Measurements from ENCODE around the gene SDHA.
"Not testable (repeated sequence)": the region's sequence is repeated elsewhere in the genome, so short reads cannot be mapped to it uniquely, and the experiment has no call there.

Gene SDHA

DNA sequence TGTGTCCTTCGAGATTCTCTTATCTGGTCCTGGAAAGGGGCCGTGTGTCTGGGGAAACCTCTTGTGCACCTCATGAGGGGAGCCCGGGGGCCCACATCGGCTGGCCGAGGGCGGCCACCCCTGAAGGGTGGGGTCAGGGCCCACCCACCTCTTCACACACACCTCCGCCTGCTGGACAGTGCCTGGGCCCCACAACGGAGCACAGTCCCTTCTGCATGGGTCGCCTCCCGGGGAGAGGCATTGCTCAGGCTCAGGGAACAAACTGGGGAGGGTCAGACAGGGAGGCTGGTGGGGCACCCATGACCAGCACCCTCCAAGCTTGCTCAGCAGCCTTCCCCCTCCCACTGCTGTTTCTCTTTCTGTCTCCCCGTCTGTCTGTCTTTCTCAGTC lies 28.1 kb upstream of the SDHA start:
- no peak for TF ChIP-seq GATA1 (IDR thresholded peaks at IDR 0.05; ENCODE audit: low read depth, low read length)
- no peak for TF ChIP-seq POLR2A (IDR thresholded peaks at IDR 0.05; ENCODE audit: low read length)
- no peak for DNase-seq

DNA sequence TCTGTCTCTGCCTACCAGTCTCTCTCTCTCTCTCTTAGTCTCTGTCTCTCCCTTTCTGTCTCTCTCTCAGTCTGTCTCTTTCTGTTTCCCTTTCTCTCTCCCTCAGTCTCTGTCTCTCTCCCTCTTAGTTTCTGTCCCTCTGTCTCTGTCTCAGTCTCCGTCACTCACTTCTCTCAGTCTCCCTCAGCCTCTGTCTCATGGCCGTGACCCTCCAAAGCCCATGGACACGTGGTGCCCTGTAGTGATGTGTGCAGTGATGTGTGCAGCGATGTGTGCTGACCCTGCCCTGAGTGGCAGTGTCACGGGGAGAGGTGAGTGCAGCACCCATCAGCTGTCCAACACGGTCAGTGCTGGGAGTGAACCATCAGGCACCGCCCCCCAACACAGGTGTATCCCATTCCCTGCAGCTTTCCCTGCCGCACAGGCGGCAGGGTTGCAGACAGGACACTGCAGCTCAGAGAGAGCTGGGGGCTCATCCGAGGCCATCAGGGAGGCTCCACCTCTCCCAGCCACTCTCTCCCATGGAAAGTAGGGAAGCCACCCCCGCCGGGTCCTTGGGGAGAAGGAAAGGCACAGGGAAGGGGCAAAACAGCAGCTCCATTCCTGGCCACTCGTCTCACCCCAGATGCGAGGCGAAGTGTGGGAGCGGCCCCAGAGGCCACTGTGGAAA lies 27.6 kb upstream of the SDHA start:
- no peak for DNase-seq
- no peak for TF ChIP-seq GATA1 (IDR thresholded peaks at IDR 0.05; ENCODE audit: low read depth, low read length)
- no peak for TF ChIP-seq POLR2A (IDR thresholded peaks at IDR 0.05; ENCODE audit: low read length)

DNA sequence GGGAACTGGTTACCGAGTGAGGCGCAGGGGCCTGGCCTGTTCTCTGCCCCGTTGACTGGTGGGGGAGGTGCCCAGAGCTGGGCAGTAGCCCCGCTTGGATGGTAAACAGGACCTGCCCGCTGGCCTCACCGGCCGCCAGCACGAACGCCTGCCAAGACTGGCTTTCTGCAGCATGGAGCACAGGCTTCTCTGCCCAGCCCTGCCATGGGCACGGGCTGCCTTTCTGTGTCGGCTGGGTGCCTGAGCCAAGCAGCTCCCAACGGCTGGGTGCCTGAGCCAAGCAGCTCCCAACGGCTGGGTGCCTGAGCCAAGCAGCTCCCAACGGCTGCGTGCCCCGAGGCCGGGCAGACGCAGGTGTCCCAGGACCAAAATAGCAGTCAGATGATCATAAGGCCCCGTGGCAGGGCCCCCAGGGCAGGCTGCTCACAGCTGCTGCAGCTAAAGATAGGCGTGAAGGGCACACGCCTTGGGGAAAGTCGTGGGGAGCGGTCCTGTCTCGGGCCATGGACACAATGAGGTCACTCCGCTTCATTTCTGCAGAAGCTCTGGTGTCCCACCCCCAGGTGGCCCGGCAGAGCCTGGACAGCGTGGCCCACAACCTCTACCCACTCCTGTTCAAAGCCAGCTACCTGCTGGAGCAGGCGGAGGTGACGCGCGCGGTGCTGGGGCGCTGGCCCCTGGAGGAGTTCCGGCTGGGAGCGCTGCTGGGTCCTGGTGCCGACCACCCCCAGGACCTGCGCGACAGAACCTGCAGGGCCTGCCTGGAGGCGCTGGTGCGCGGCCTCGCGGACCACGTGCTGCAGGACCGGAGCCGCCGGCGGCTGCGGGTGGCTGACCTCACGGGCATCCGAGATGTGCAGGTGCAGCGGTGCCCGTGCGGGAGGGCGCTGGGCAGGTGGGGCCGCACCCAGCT lies 26.8 kb upstream of the SDHA start, which contains the start of gene LRRC14B:
TSS of gene LRRC14B (plus strand) at position 460 of the 913 bp plus-strand sequence. CDS start at position 504, 44 bp downstream.
- TF ChIP-seq GATA1 (IDR thresholded peaks at IDR 0.05; ENCODE audit: low read depth, low read length) (no peak), POLR2A (IDR thresholded peaks at IDR 0.05; ENCODE audit: low read length) (no peak)
- DNase-seq = peak; percentile 15 to 37

DNA sequence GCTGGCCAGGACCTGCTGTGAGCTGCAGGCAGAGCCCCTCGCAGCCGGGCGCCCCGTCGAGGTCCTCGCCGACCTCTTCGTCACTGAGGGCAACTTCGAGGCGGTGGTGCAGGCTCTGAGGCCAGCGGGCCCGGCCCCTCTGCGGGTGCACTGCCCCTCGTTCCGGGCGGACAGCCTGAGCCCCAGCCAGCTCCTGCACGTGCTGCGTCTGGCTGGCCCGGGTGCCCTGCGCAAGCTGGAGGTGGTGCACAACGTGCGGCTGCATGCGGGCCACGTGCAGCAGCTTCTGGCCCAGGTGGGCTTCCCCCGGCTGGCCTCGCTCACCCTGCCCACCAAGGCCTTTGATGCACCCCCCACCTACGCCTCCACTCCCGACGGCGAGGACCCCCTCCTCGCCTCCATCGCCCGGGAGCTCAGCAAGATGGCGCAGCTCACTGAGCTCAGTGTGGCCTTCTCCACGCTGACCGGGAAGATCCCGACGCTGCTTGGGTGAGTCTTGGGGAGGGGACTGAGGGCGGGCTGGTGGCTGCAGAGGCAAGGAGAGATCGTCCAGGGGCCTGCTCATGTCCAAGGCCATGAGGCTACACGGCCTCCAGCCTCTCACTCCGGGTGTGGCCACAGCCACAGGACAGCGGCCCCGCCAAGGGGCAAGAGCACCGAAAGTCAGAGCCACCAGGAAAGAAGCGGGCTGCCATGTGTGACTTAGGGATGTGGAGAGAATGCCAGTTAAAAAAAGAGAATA lies 26.0 kb upstream of the SDHA start:
- no peak for DNase-seq
- TF ChIP-seq GATA1 (IDR thresholded peaks at IDR 0.05; ENCODE audit: low read depth, low read length) (no peak), POLR2A (IDR thresholded peaks at IDR 0.05; ENCODE audit: low read length) (no peak)

DNA sequence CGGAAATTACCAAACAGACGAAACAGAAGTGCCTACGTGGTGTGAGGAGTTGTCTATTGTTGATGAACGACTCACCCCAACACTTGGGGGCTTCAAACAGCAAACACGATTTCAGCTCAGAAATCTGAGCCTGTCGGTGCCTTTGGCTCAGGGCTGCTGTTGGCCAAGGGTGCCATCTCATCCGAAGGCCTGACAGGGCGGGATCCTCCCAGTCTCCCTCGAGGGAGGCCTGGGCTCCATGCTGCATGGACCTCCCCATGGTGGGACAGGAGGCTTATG lies 25.5 kb upstream of the SDHA start:
- DNase-seq = no peak
- no peak for TF ChIP-seq GATA1 (IDR thresholded peaks at IDR 0.05; ENCODE audit: low read depth, low read length)
- TF ChIP-seq POLR2A (IDR thresholded peaks at IDR 0.05; ENCODE audit: low read length) = no peak

DNA sequence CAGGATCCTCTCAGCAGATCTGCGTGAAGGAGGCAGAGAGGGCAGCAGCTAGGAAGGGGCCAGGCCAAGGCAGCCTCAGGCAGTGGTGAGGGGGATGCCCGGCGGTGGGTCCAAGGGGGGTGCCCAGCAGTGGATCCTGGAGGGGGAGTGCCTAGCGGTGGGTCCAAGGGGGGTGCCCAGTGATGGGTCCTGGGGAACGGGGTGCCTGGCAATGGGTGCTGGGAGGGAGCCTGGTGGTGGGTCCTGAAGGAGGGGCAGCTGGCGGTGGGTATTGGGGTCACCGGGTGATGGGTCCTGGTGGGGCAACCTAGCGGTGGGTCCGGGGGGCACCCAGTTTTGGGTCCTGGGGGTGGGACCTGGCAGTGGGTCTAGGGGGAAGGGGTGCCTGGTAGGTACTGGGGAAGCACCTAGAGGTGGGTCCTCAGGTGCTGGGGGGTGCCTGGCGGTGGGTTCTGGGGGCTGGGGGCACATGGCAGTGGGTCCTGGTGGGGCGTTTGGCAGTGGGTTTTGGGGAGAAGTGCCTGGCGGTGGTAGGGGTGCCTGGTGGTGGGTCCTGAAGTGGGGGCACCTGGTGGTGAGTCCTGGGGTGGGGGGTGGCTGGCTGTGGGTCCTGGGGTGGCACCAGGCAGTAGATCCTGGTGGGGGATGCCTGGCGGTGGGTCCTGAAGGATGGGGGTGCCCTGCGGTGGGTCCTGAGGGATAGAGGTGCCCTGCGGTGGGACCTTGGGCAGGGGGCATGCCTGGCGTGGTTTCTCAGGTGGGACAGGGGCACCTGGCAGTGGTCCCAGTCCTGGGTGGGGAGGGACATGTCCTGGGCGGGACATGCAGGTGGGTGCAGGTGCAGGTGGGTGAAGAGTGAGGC lies 24.9 kb upstream of the SDHA start:
- no peak for DNase-seq
- TF ChIP-seq GATA1 (IDR thresholded peaks at IDR 0.05; ENCODE audit: low read depth, low read length) = no peak
- TF ChIP-seq POLR2A (IDR thresholded peaks at IDR 0.05; ENCODE audit: low read length) = no peak

DNA sequence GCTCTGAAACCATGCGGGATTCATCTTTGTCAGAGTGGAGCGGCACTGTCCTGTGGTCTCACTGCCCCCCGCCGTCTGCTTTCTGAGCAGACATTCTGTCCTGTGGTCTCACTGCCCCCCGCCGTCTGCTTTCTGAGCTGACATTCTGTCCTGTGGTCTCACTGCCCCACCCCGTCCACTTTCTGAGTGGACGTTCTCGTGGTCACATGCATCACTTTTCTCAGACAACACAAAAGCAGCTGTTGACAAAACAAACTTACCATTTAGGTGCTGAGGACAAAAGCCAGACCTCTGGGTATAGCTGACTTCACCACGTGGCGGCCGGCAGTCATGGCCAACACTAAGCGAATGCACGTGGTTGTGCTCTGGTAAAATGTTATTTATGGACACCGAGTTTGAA lies 24.0 kb upstream of the SDHA start:
- TF ChIP-seq POLR2A (IDR thresholded peaks at IDR 0.05; ENCODE audit: low read length) (no peak), GATA1 (IDR thresholded peaks at IDR 0.05; ENCODE audit: low read depth, low read length) (no peak)

DNA sequence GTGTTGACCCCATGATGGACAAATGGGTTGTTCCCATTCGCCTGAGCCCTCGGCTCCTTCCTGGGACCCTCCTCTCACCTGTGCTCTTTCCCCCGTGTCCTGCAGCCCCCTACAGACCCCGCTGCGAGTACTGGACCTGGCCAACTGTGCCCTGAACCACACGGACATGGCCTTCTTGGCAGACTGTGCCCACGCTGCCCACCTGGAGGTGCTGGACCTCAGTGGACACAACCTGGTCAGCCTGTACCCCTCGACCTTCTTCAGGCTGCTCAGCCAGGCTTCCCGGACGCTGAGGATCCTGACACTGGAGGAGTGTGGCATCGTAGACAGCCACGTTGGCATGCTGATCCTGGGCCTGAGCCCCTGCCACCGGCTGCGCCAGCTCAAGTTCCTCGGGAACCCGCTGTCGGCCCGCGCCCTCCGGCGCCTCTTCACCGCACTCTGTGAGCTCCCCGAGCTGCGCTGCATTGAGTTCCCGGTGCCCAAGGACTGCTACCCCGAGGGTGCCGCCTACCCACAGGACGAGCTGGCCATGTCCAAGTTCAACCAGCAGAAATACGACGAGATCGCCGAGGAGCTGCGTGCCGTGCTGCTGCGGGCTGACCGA lies 23.4 kb upstream of the SDHA start:
- no peak for TF ChIP-seq GATA1 (IDR thresholded peaks at IDR 0.05; ENCODE audit: low read depth, low read length)
- DNase-seq = no peak

More for the DNA sequence above, 24.0 kb upstream of the SDHA start:
- DNase-seq = no peak

DNA sequence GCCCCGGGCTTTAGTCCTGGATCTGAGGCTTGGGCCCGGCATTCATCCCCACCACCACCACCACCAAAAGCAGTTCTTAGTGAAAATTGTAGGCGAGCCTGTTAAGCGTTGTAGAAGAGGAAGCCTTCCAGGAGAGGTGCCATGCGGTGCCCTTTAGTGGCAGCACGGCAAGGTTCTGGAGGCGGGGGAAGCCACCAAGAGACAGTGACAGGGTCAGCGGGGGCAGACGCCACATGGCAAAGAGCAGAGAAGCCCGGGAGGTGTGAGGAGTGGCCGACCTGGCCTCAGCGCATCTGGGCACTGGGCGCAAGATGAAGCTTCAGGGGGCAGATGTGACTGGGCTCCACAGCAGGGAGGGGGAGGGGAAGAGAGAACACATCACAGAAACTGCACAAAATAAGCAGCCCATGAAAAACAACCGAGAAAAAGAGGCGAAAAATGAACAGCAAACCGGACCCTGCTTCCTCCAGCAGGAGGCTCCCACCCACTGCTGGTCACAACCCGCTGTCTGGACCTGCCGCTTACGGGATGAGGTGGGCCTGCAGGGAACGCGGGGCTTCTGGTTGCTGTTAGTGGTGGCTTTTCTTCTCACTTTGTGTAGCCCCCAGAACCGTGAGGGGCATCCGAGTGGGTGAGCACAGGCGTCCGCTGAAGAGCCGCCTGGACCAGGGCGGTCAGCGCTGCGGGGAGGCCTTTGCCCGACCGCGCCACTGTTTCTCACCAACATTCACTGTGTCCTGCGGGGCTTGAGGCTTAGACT lies 22.5 kb upstream of the SDHA start:
- TF ChIP-seq GATA1 (IDR thresholded peaks at IDR 0.05; ENCODE audit: low read depth, low read length) (no peak), POLR2A (IDR thresholded peaks at IDR 0.05; ENCODE audit: low read length) (no peak)
- DNase-seq = no peak

DNA sequence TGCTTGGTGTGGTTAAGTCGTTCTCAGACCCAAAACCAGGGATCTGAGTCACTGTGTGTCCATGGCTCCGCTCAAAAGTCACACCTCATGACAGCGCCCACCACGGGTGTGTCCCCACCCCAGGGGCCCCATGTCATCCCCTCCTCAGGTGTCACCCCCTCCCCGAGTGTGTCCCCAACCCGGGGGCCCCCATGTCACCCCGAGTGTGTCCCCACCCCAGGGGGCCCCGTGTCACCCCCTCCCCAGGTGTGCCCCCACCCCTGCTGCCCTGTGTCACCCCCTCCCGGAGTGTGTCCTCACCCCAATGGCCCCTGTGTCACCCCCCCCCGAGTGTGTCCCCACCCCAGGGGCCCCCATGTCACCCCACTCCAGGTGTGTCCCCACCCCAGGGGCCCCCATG lies 21.8 kb upstream of the SDHA start:
- no peak for DNase-seq
- TF ChIP-seq GATA1 (IDR thresholded peaks at IDR 0.05; ENCODE audit: low read depth, low read length) = no peak
- TF ChIP-seq POLR2A (IDR thresholded peaks at IDR 0.05; ENCODE audit: low read length) = no peak

DNA sequence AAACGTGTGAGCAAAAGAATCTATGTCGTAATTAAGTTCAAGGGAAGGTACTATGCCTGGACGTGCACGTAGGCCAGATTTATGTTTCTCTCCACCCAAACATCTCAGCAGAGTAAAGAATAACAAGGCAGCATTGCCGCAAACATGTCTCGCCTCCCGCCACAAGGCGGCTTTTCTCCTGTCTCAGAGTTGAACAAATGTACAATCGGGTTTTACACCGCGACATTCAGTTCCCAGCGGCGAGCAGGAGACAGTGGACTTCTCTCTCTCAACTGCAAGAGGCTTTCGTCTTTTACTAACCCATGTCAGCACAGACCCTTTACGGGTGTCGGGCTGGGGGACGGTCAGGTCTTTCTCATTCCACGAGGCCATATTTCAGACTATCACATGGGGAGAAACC lies 21.1 kb upstream of the SDHA start:
- not testable (repeated sequence) for DNase-seq

DNA sequence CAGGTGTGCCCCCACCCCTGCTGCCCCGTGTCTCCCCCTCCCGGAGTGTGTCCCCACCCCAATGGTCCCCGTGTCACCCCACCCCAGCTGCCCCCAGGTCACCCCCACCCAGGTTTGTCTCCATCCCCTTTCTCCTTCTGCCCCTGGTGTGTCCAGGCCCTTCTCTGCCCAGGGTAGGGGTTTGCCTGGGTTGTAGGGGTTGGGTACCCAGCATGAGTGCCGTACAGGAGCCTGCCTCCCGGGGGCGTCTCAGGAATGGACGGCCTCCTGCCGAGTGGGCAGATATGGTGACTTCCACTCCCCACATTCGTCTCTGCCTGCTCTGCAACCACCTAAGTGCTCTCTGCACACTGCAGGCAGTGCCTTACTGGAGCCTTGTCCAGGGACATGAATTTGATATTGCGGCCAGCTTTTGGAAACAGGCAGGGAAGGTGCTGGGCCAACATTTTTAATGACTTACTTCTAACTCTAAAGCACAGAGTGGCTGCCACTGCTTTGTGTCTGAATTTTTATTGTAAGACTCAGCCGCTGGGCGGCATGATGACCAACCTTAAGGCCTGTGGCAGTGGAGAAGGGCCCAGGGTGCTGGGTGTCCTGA lies 20.1 kb upstream of the SDHA start:
- DNase-seq = no peak
- no peak for TF ChIP-seq POLR2A (IDR thresholded peaks at IDR 0.05; ENCODE audit: low read length)
- TF ChIP-seq GATA1 (IDR thresholded peaks at IDR 0.05; ENCODE audit: low read depth, low read length) = no peak
